GM12878 (cell line): Measurements from ENCODE around the gene GLT8D2. TPM values are rescaled to one million over a fixed set of nuclear protein-coding genes. Genes with fewer than 3 reads are reported as not detected.

Experiments
- ATAC-seq: fragments of 200-7000 bp; cut with Tn5 transposase; 3 replicates; pipeline ENCODE4 v1.9.1; 2020; ENCODE audit warnings: mild to moderate bottlenecking, moderate library complexity
- BruUV-seq: library from RNA; stranded (reverse); fragments of 400-500 nt; replicated peaks from 2 replicates; lab custom pipeline; 2021; lab: Mats Ljungman, UMichigan
- CTCF ChIA-PET: fragments of 300-600 bp; sonication (Branson Sonifier 250); formaldehyde crosslinking; extraction: SDS; loops from one replicate; lab custom pipeline; 2021; ENCODE audit warnings: inconsistent platforms; lab: Yijun Ruan, JAX
- POLR2A ChIA-PET: fragments of 350-600 bp; formaldehyde crosslinking; extraction: SDS; loops from one replicate; lab custom pipeline; 2021; ENCODE audit warnings: inconsistent platforms; lab: Charles Lee
- RAD21 ChIA-PET: fragments of 300-600 bp; sonication (Branson Sonifier 250); formaldehyde crosslinking; loops from one replicate; lab custom pipeline; 2023; ENCODE audit warnings: antibody characterized with exemption; ENCODE audit not compliant: unreplicated experiment; lab: Charles Lee
- SMC1A ChIA-PET: fragments of 300-600 bp; sonication (Branson Sonifier 250); formaldehyde crosslinking; loops from one replicate; lab custom pipeline; 2023; ENCODE audit not compliant: unreplicated experiment, uncharacterized antibody; lab: Charles Lee
- DNase-seq: peaks from one replicate; pipeline ENCODE4 v3.0.0-alpha.2; 2011; ENCODE audit warnings: low read depth, low spot score
- FAIRE-seq: peaks from 3 replicates; lab custom pipeline; 2011; peaks lifted over from hg19 to GRCh38; lab: Jason Lieb, UNC
- H2AFZ ChIP-seq: 2 replicates; pipeline ENCODE4 v1.6.0; 2011; ENCODE audit warnings: low read depth, low read length, control low read depth; ENCODE audit not compliant: control insufficient read depth
- H3K27ac ChIP-seq: 2 replicates; pipeline ENCODE4 v1.5.1; 2011; ENCODE audit warnings: control low read depth; ENCODE audit not compliant: control insufficient read depth, insufficient read depth
- H3K27me3 ChIP-seq, 2 experiments: replicated peaks in 1 of 2; 2 replicates each; pipeline versions ENCODE4 v1.6.0 to v1.6.1; 2011; ENCODE audit warnings: low read length in 1 of 2; ENCODE audit not compliant: control insufficient read depth in 2 of 2, insufficient read depth in 2 of 2
- H3K36me3 ChIP-seq, 2 experiments: 2 replicates each; pipeline ENCODE4 v1.5.1; 2011; ENCODE audit warnings: low read length in 1 of 2; ENCODE audit not compliant: control insufficient read depth in 2 of 2, insufficient read depth in 2 of 2
- H3K4me1 ChIP-seq: 2 replicates; pipeline ENCODE4 v1.6.1; 2011; ENCODE audit warnings: mild to moderate bottlenecking, low read length, moderate library complexity, mixed read lengths; ENCODE audit not compliant: control insufficient read depth, insufficient read depth
- H3K4me2 ChIP-seq: 2 replicates; pipeline ENCODE4 v1.6.0; 2011; ENCODE audit warnings: control low read depth; ENCODE audit not compliant: control insufficient read depth, insufficient read depth
- H3K4me3 ChIP-seq: fragments of 200-600 bp; sonication (generic); 2 replicates; pipeline ENCODE4 v1.5.1; 2016
- H3K79me2 ChIP-seq: 2 replicates; pipeline ENCODE4 v1.6.0; 2011; ENCODE audit warnings: low read length; ENCODE audit not compliant: control insufficient read depth, insufficient read depth
- H3K9ac ChIP-seq: 2 replicates; pipeline ENCODE4 v1.8.0; 2011; ENCODE audit warnings: low read length, control low read depth, mixed read lengths; ENCODE audit not compliant: control insufficient read depth, insufficient read depth
- H3K9me3 ChIP-seq: replicated peaks from 3 replicates; pipeline ENCODE4 v1.5.1; 2011; ENCODE audit warnings: mild to moderate bottlenecking, low read length; ENCODE audit not compliant: control insufficient read depth, insufficient read depth
- H4K20me1 ChIP-seq: 2 replicates; pipeline ENCODE4 v1.6.0; 2011; ENCODE audit not compliant: control insufficient read depth, insufficient read depth
- BACH1 ChIP-seq: fragments of 450-650 bp; IDR thresholded peaks from 2 replicates; pipeline ENCODE4 v1.6.1; 2017; ENCODE audit warnings: mild to moderate bottlenecking, borderline replicate concordance
- HDAC6 ChIP-seq: fragments of 200-600 bp; sonication (generic); IDR thresholded peaks from one replicate; pipeline ENCODE4 v1.8.0; 2017; ENCODE audit warnings: antibody characterized with exemption; ENCODE audit not compliant: unreplicated experiment
- HDGF ChIP-seq: fragments of 450-650 bp; IDR thresholded peaks from 2 replicates; pipeline ENCODE4 v1.6.1; 2016; ENCODE audit warnings: antibody characterized with exemption
- IKZF2 ChIP-seq, 2 experiments: fragments of 450-650 bp; IDR thresholded peaks; 2 replicates each; pipeline ENCODE4 v1.6.1; 2017; ENCODE audit warnings: mild to moderate bottlenecking in 2 of 2, moderate library complexity in 2 of 2
- KAT2A ChIP-seq: conservative IDR thresholded peaks from 2 replicates; pipeline ENCODE4 v1.6.1; 2011; ENCODE audit warnings: low read depth, low read length; ENCODE audit not compliant: control insufficient read depth
- RUNX3 ChIP-seq: IDR thresholded peaks from 2 replicates; pipeline ENCODE4 v1.6.1; 2012; ENCODE audit warnings: low read length, inconsistent platforms
- SPI1 ChIP-seq: IDR thresholded peaks from 2 replicates; pipeline ENCODE4 v1.6.1; 2011; ENCODE audit warnings: low read depth, mild to moderate bottlenecking, low read length, moderate library complexity, borderline replicate concordance; ENCODE audit not compliant: insufficient read depth
- SUPT20H ChIP-seq: IDR thresholded peaks from 2 replicates; pipeline ENCODE4 v1.6.1; 2011; ENCODE audit warnings: low read depth, mild to moderate bottlenecking, low read length, moderate library complexity, borderline replicate concordance; ENCODE audit not compliant: control insufficient read depth
- WGBS: methylation state at CpG from one replicate; pipeline ENCODE4 v1.1.6; 2016; ENCODE audit warnings: low lambda C conversion rate; ENCODE audit not compliant: insufficient replicate concordance, insufficient coverage; ENCODE audit errors: missing lambda C conversion rate; 5-methylcytosine and 5-hydroxymethylcytosine counted together
- in situ Hi-C: fragments of 300-500 bp; cut with MboI; formaldehyde crosslinking; loops from 9 replicates; pipeline ENCODE4 v1.14.3; 2018; ENCODE audit warnings: mixed read lengths
- intact Hi-C: fragments of 100-400 bp; cut with micrococcal nuclease; formaldehyde crosslinking; loops from one replicate; pipeline ENCODE4 v1.14.2; 2022; ENCODE audit not compliant: unreplicated experiment
- polyA plus RNA-seq, 11 experiments: library from polyadenylated mRNA; depleted of rRNA in 4 of 11; unstranded in 6 of 11; stranded (reverse) in 5 of 11; fragments of >200 nt; fragmentation: Nextera tagmentation in 4 of 11; fragmentation: Illumina TruSeq in 1 of 11; extraction: Ambion mirVana in 4 of 11; extraction: Trizol in 1 of 11; gene quantifications; 1 replicate in 1 of 11; 2 replicates in 10 of 11; pipeline versions ENCODE4 v1.2.1 to v1.2.3, GENCODE V29; 2011 to 2016; ENCODE audit warnings: inconsistent platforms in 2 of 11, missing spikeins in 2 of 11, low read depth in 1 of 11
- total RNA-seq, 4 experiments: library from RNA; depleted of rRNA in 3 of 4; stranded (reverse); fragments of >200 nt in 3 of 4; fragmentation: Illumina TruSeq in 1 of 4; extraction: Trizol in 1 of 4; gene quantifications; 2 replicates each; pipeline versions ENCODE4 v1.2.1 to v1.2.3, GENCODE V29; 2013 to 2021

Gene GLT8D2
- total and polyA plus RNA-seq, 10 of the 15 experiments (the other 5 are each of a cell fraction or from before 2014, with no cell fraction given): 0.06 to 0.80 (median 0.37) TPM; not detected in 1

- Histone ChIP-seq H3K4me2 (no peak overlapping the region), H3K9ac (no peak overlapping the region), H3K79me2 (peaks cover 6% of the 10 kb centered on the region), H3K36me3 (no peaks in the 10 kb centered on the region), H3K27me3 (peaks cover 0 to 2% of the 10 kb centered on the region in 2 experiments; a peak in 2 of 4 replicates), H4K20me1 (no peaks in the 10 kb centered on the region), H3K4me3 (no peak overlapping the region), H3K4me1 (no peaks in the 10 kb centered on the region), H3K27ac (no peak overlapping the region), H2AFZ (no peak overlapping the region), H3K9me3 (no peaks in the 10 kb centered on the region)
- in situ Hi-C loops: loop anchor here (5.0 kb wide), 1 partner anchor 47 kb away; no protein-coding TSS in a partner anchor
- SMC1A ChIA-PET: interaction anchor here (1.3 to 4.9 kb wide), 5 partner anchors 42 to 177 kb away, joined by 3 to 75 read pairs (median 6); no protein-coding TSS in a partner anchor
- BruUV-seq: no TSS peak
- no peak for DNase-seq
- CTCF ChIA-PET: interaction anchor here (0.6 to 9.3 kb wide), 4 partner anchors 49 to 339 kb away, joined by 3 to 118 read pairs (median 40); no protein-coding TSS in a partner anchor
- no peak for ATAC-seq
- intact Hi-C loops: loop anchor here (10.0 kb wide), 2 partner anchors 225 to 295 kb away; no protein-coding TSS in a partner anchor
- 63% methylated on average over 2 of the region's 2 CpGs for WGBS
- RAD21 ChIA-PET: interaction anchor here (5.4 kb wide), 1 partner anchor 49 kb away, joined by 50 read pairs; no protein-coding TSS in a partner anchor
- no peak for FAIRE-seq
- POLR2A ChIA-PET: no interaction called here
- peak; percentile 42; the same call in 1 of the 2 replicates for TF ChIP-seq SPI1
- TF ChIP-seq KAT2A: no peak
- TF ChIP-seq SUPT20H: no peak
- TF ChIP-seq RUNX3: 0 out of 2 replicates have a peak, but pooled peaks have one; percentile 26
- TF ChIP-seq BACH1: no peak
- 0 out of 4 replicates have a peak, but pooled peaks of 1 of the 2 experiments have one; percentile 23 for TF ChIP-seq IKZF2 (IDR thresholded peaks at IDR 0.05)
- no peak for TF ChIP-seq HDAC6
- no peak for TF ChIP-seq HDGF
Measured at GRCh38 chr12:104059963-104060362, 10.0 kb upstream of the GLT8D2 start.
